Tracheal epithelial cell (primary cell): ENCODE measurements around the gene ROBO3. TPM values are rescaled to one million over a fixed set of nuclear protein-coding genes. Genes with fewer than 3 reads are reported as not detected.

ENCODE experiments used
- total RNA-seq: library from RNA; depleted of rRNA; stranded (reverse); fragments of >200 nt; gene quantifications from 2 replicates; pipeline ENCODE4 v1.2.1, GENCODE V29; 2014

ROBO3 gene
- 24.7 and 35.2 TPM in 2 replicates for total RNA-seq

GRCh38 chr11:124865181-124865901, at the start of gene ROBO3:
Gene ROBO3, plus strand, starts transcription at chr11:124865432. Its CDS starts 146 bp downstream, at chr11:124865578.

GRCh38 chr11:124897674-124898262, 32.5 kb downstream of the ROBO3 start, which contains the start of gene ROBO4:
Gene ROBO4, minus strand, starts transcription at chr11:124897865. Its CDS starts 70 bp downstream, at chr11:124897795.

GRCh38 chr11:124918950-124919349, 53.7 kb downstream of the ROBO3 start, which contains the start of gene HEPN1:
Gene HEPN1, plus strand, starts transcription at chr11:124919250.

Other genes starting within 250 kb of the ROBO3 start
- 21.2 and 34.7 TPM in 2 replicates for gene TBRG1, start 242.6 kb upstream of the ROBO3 start, total RNA-seq
- gene SIAE, start 191.7 kb upstream of the ROBO3 start, total RNA-seq, result 12.8 and 16.9 TPM in 2 replicates
- 2.1 and 8.7 TPM in 2 replicates for gene SPA17, start 191.5 kb upstream of the ROBO3 start, total RNA-seq
- gene NRGN, start 125.5 kb upstream of the ROBO3 start, total RNA-seq, result not detected in 2 replicates
- 1.7 TPM in 1 of 2 replicates, not detected in the other for gene VSIG2, start 113.2 kb upstream of the ROBO3 start, total RNA-seq
- gene ESAM, start 103.1 kb upstream of the ROBO3 start, total RNA-seq, result under 0.01 TPM in 1 of 2 replicates, not detected in the other
- 3.4 and 3.9 TPM in 2 replicates for gene MSANTD2, start 65.0 kb upstream of the ROBO3 start, total RNA-seq
- 0.43 and 0.72 TPM in 2 replicates for gene ROBO4, start 32.4 kb downstream of the ROBO3 start, total RNA-seq
- 0.24 TPM in 1 of 2 replicates, not detected in the other for gene HEPN1, start 53.8 kb downstream of the ROBO3 start, total RNA-seq
- gene HEPACAM, start 70.6 kb downstream of the ROBO3 start, total RNA-seq, result not detected in 2 replicates
- 1.2 and 1.5 TPM in 2 replicates for gene CCDC15, start 88.8 kb downstream of the ROBO3 start, total RNA-seq
- gene SLC37A2, start 197.9 kb downstream of the ROBO3 start, total RNA-seq, result 18.6 and 35.2 TPM in 2 replicates
- 14.0 and 35.4 TPM in 2 replicates for gene TMEM218, start 246.2 kb downstream of the ROBO3 start, total RNA-seq